Activated naive CD4-positive, alpha-beta T cell treated with anti-CD3 and anti-CD28 coated beads for 36 hours (primary cell): ENCODE measurements around the gene PRKCB. TPM values are rescaled to one million over a fixed set of nuclear protein-coding genes. Genes with fewer than 3 reads are reported as not detected.

ENCODE experiments used
- CTCF ChIA-PET: fragments of 350-600 bp; sonication (Branson Sonifier 250); formaldehyde crosslinking; loops from one replicate; lab custom pipeline; 2021; ENCODE audit warnings: antibody characterized with exemption; lab: Charles Lee
- DNase-seq: peaks from one replicate; pipeline ENCODE4 v3.0.0-alpha.2; 2020
- H3K27ac Mint-ChIP-seq: one replicate; pipeline ENCODE4 v1.8.0; 2021; ENCODE audit warnings: mild to moderate bottlenecking, mixed read lengths
- H3K27me3 Mint-ChIP-seq: one replicate; pipeline ENCODE4 v1.8.0; 2021; ENCODE audit warnings: low read depth, mixed read lengths
- H3K36me3 Mint-ChIP-seq: one replicate; pipeline ENCODE4 v1.8.0; 2021; ENCODE audit warnings: low read depth, mixed read lengths
- H3K4me1 Mint-ChIP-seq: one replicate; pipeline ENCODE4 v1.8.0; 2021; ENCODE audit warnings: low read depth, mixed read lengths
- H3K4me3 Mint-ChIP-seq: one replicate; pipeline ENCODE4 v1.8.0; 2021; ENCODE audit warnings: mild to moderate bottlenecking, moderate library complexity, mixed read lengths
- H3K9me3 Mint-ChIP-seq: one replicate; pipeline ENCODE4 v1.8.0; 2021; ENCODE audit warnings: mixed read lengths
- intact Hi-C: fragments of 100-400 bp; cut with micrococcal nuclease; formaldehyde crosslinking; loops from one replicate; pipeline ENCODE4 v1.15.1; 2023
- total RNA-seq, 2 experiments: library from RNA; stranded (reverse); gene quantifications; one replicate each; pipeline ENCODE4 v1.2.3, GENCODE V29; 2021

Gene PRKCB
- total RNA-seq, 2 experiments from 2014 or later: 37.1 to 38.9 TPM

DNA sequence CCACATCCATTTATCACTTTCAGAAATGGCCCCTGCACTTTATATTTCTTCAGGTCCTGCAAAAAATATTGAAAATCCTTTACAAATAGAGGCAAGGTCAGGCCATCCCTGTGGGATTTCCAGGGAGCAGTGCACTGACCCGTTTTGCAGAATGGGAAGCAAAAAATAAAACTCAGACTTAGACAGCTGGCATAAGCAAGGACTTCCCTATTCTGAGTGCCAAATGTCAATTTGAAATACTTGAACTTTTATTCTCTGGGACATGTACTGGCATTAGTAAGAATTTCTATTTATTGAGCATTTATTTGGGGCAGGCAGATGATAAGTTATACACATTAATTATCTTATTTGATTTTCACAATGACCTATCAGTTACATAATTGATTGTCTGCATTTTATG lies 32.4 kb downstream of the PRKCB start:
- CTCF ChIA-PET: interaction anchor here (1.1 to 3.1 kb wide), 2 partner anchors 8 to 11 kb away, joined by 3 to 21 read pairs; no protein-coding TSS in a partner anchor
- Mint-ChIP-seq H3K36me3 (no peaks in the 10 kb centered on the region), H3K27me3 (no peaks in the 10 kb centered on the region), H3K27ac (no peak overlapping the region), H3K9me3 (no peaks in the 10 kb centered on the region), H3K4me3 (no peak overlapping the region), H3K4me1 (peaks cover 61% of the 10 kb centered on the region)
- DNase-seq: no peak
- intact Hi-C loops: no loop called here

DNA sequence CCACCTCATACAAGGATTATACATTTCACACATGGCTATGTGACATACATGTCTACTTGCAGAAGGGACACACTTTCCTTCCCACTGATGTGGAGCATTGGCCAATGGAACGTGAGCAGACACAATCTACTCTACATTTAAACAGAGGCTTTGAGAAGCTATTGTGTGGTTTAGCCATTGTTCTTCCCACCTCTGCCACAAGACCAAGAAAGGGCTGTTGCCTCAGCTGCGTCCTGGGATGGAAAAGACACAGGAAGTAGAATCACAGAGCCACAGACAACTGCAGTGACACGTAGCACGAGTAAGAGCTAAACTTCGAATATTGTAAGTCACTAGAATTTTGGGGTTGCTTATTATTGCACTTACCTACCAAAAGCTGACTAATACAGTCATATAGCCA lies 33.3 kb downstream of the PRKCB start:
- Mint-ChIP-seq H3K4me3 (no peak overlapping the region), H3K36me3 (no peaks in the 10 kb centered on the region), H3K9me3 (no peaks in the 10 kb centered on the region), H3K27ac (peak overlapping the region; percentile 59), H3K27me3 (no peaks in the 10 kb centered on the region), H3K4me1 (peaks cover 62% of the 10 kb centered on the region)
- peak; percentile 71 for DNase-seq
- intact Hi-C loops: no loop called here
- CTCF ChIA-PET: interaction anchor here (1.1 to 3.1 kb wide), 3 partner anchors 9 to 141 kb away, joined by 3 to 21 read pairs (median 8); no protein-coding TSS in a partner anchor

DNA sequence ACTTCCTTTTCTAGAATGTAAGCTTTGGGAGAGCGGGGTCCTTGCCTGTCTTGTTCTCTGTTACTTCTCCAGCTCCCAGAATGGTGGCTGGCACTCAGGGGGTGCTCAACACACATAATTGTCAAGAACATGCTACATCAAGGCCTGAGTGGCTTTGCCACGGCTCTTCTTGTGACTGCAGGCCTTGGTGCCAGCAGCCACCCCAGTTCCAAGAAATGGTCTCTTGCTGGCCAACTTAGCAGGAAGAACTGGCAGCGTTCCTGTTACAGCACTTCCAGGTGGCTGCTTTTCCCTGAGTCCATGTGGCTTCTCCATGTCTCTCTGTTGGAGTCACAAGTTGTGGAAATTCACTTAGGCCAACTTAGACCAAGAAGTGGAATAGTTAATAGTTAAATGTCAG lies 36.1 kb downstream of the PRKCB start:
- peaks cover 55% of the 10 kb centered on the region for H3K4me1 Mint-ChIP-seq
- no peaks in the 10 kb centered on the region for H3K9me3 Mint-ChIP-seq
- no peak for DNase-seq
- no peak overlapping the region for H3K27ac Mint-ChIP-seq
- no peaks in the 10 kb centered on the region for H3K27me3 Mint-ChIP-seq
- H3K36me3 Mint-ChIP-seq: no peaks in the 10 kb centered on the region
- H3K4me3 Mint-ChIP-seq: no peak overlapping the region
- intact Hi-C loops: no loop called here
- CTCF ChIA-PET: interaction anchor here (0.6 kb wide), 1 partner anchor 67 kb away, joined by 4 read pairs; no protein-coding TSS in a partner anchor

- Mint-ChIP-seq H3K36me3 (no peaks in the 10 kb centered on the region), H3K9me3 (no peaks in the 10 kb centered on the region), H3K4me1 (peaks cover 62% of the 10 kb centered on the region), H3K27ac (peak overlapping the region; percentile 66), H3K4me3 (no peak overlapping the region), H3K27me3 (no peaks in the 10 kb centered on the region)
- intact Hi-C loops: no loop called here
- CTCF ChIA-PET: interaction anchor here (0.6 to 1.2 kb wide), 2 partner anchors 11 to 114 kb away, joined by 4 to 5 read pairs; no protein-coding TSS in a partner anchor
- no peak for DNase-seq
Observed at GRCh38 chr16:23874613-23875294, 39.0 kb downstream of the PRKCB start.

DNA sequence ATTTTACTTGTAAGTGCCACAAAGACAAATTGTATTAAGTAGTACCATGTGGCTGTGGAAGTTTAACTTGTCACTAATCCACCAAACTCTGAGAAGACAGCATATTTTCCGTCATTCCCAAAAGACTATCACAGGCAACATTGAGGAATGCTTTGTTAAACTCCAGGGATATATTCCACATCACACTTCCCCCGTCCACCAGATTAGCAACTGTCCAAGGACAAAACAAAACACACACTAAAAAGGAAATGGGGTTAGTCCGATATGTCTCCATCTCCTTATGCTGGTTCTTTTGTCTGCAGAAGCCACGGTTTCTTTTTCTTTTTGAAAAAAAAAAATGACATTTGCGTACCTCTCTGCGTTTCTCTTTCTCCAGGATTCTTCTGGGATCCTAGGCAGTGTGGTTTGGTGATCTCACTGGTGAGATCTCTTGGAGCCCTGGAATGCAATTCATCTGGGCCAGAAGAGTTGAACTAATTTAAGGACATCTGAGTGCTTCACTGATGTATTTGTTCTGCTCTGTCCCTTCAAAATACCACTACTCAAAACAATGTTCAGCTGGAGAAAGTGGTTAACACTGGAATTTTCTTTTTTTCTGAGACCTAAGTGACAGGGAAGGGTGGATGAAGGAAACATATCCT lies 40.6 kb downstream of the PRKCB start:
- no peaks in the 10 kb centered on the region for H3K27me3 Mint-ChIP-seq
- no peak overlapping the region for H3K4me3 Mint-ChIP-seq
- H3K9me3 Mint-ChIP-seq: no peaks in the 10 kb centered on the region
- CTCF ChIA-PET: interaction anchor here (0.5 to 4.0 kb wide), 4 partner anchors 33 to 134 kb away, joined by 4 to 43 read pairs (median 4); no protein-coding TSS in a partner anchor
- peaks cover 63% of the 10 kb centered on the region for H3K4me1 Mint-ChIP-seq
- no peaks in the 10 kb centered on the region for H3K36me3 Mint-ChIP-seq
- H3K27ac Mint-ChIP-seq: no peak overlapping the region
- intact Hi-C loops: loop anchor here (2.0 kb wide), 1 partner anchor 74 kb away; no protein-coding TSS in a partner anchor
- DNase-seq: no peak

DNA sequence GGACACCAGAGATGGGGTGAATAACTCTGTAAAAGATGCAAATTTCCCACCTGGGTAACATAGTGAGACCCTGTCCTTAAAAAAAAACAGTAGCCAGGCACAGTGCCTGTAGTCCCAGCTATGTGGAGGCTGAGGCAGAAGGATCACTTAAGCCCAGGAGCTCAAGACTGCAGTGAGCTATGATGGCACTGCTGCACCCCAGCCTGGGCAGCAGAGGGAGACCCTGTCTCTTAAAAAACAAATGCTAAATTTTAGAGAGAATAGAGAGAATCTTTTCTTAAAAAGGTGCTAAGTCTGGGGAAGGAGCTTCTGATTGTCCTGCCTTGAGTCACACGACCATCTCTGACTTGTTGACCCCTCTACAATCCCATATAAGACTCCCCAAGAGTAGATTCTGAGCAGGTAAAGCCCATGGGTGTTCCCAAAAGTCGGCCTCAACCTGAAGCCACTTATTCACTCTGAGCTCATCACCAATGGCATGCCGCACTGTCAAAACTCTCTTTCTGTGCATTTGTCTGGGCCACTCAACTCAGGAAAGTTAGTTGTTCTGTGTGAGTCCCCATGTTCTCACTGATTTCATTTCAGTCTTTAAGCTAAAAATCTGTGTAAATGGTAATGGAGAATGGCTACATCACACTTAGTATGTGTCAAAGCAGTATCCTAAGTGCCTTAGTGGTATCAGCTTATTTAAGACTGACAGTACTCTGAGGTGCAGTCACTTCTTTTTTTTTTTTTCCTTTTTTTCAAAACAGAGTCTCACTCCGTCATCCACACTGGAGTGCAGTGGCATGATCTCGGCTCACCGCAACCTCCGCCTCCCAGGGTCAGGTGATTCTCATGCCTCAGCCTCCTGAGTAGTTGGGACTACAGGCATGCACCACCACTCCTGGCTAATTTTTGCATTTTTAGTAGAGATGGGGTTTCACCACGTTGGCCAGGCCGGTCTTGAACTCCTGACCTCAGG lies 41.6 kb downstream of the PRKCB start:
- no peaks in the 10 kb centered on the region for H3K9me3 Mint-ChIP-seq
- no peak overlapping the region for H3K4me3 Mint-ChIP-seq
- H3K4me1 Mint-ChIP-seq: peaks cover 69% of the 10 kb centered on the region
- H3K27me3 Mint-ChIP-seq: no peaks in the 10 kb centered on the region
- peak; percentile 52 for DNase-seq
- H3K36me3 Mint-ChIP-seq: no peaks in the 10 kb centered on the region
- H3K27ac Mint-ChIP-seq: peak overlapping the region; percentile 55
- intact Hi-C loops: loop anchor here (1.0 to 2.0 kb wide), 3 partner anchors 35 to 133 kb away; no protein-coding TSS in a partner anchor
- CTCF ChIA-PET: interaction anchor here (0.5 to 4.0 kb wide), 12 partner anchors 12 to 638 kb away, joined by 3 to 43 read pairs (median 4); no protein-coding TSS in a partner anchor

- H3K27me3 Mint-ChIP-seq: no peaks in the 10 kb centered on the region
- no peak overlapping the region for H3K27ac Mint-ChIP-seq
- no peaks in the 10 kb centered on the region for H3K9me3 Mint-ChIP-seq
- CTCF ChIA-PET: interaction anchor here (0.7 to 4.0 kb wide), 7 partner anchors 25 to 364 kb away, joined by 3 to 43 read pairs (median 3); no protein-coding TSS in a partner anchor
- DNase-seq: no peak
- H3K4me3 Mint-ChIP-seq: no peak overlapping the region
- H3K36me3 Mint-ChIP-seq: peaks cover 7% of the 10 kb centered on the region
- intact Hi-C loops: no loop called here
- H3K4me1 Mint-ChIP-seq: peaks cover 73% of the 10 kb centered on the region
Observed at GRCh38 chr16:23879735-23880373, 44.1 kb downstream of the PRKCB start.

DNA sequence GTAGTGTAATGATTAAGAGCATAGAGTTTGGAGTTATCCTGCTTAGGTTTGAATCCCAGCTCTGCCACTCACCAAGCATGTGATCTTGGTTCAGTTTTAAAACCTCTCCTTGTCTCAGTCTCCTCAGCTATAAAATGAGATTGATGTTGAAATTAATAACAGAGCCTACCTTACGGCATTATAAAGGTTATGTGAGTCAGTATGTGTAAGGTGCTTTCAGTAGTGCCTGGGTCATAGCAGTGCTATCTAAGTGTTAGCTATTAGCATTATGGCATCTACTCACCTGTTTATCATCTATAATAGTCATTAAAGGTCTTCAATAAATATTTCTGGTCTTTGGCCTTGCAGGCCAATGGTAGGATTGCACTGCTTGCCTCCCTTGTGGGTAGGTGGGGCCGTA lies 53.4 kb downstream of the PRKCB start:
- Mint-ChIP-seq H3K36me3 (peaks cover 5% of the 10 kb centered on the region), H3K27ac (no peak overlapping the region), H3K9me3 (peaks cover 1% of the 10 kb centered on the region), H3K4me3 (no peak overlapping the region), H3K4me1 (peaks cover 9% of the 10 kb centered on the region), H3K27me3 (no peaks in the 10 kb centered on the region)
- intact Hi-C loops: no loop called here
- no peak for DNase-seq
- CTCF ChIA-PET: interaction anchor here (2.3 kb wide), 1 partner anchor 12 kb away, joined by 14 read pairs; no protein-coding TSS in a partner anchor

DNA sequence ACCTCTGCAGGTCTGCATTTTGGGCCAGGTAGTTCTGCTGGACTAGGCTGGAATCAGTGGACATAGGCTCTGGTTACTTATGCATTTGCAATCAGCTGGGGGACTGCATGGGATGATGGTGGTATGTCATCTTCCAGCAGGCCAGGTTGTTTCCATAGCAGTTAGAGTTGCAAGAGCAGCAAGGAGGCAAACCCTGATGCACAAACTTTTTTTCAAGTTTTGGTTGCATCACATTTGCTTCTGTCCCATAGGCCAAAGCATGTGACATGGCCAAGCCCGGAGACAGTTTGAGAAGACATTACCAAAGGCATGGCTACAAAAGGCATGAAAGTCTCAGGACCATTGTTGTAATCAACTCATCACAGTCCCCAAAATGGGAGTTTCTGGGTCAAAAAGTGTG lies 58.2 kb downstream of the PRKCB start:
- CTCF ChIA-PET: no interaction called here
- Mint-ChIP-seq H3K9me3 (peaks cover 3% of the 10 kb centered on the region), H3K27ac (no peak overlapping the region), H3K4me1 (peaks cover 36% of the 10 kb centered on the region), H3K27me3 (no peaks in the 10 kb centered on the region), H3K36me3 (peaks cover 11% of the 10 kb centered on the region), H3K4me3 (no peak overlapping the region)
- intact Hi-C loops: no loop called here
- DNase-seq: no peak

GRCh38 chr16:23895052-23895451 lies 59.3 kb downstream of the PRKCB start:
- no peak overlapping the region for H3K4me3 Mint-ChIP-seq
- CTCF ChIA-PET: interaction anchor here (0.6 to 0.8 kb wide), 2 partner anchors 91 to 141 kb away, joined by 3 read pairs; no protein-coding TSS in a partner anchor
- peaks cover 35% of the 10 kb centered on the region for H3K4me1 Mint-ChIP-seq

More at GRCh38 chr16:23895052-23895451, 59.3 kb downstream of the PRKCB start:
- H3K36me3 Mint-ChIP-seq: peaks cover 11% of the 10 kb centered on the region
- intact Hi-C loops: no loop called here
- peaks cover 3% of the 10 kb centered on the region for H3K9me3 Mint-ChIP-seq
- DNase-seq: no peak
- H3K27me3 Mint-ChIP-seq: no peaks in the 10 kb centered on the region
- H3K27ac Mint-ChIP-seq: no peak overlapping the region
